Hepatocyte (in vitro differentiated cells): ENCODE results near the gene CAPN13. TPM values are rescaled to one million over a fixed set of nuclear protein-coding genes. Genes with fewer than 3 reads are reported as not detected.

ENCODE experiments used
- DNase-seq: peaks from one replicate; pipeline ENCODE4 v3.0.0-alpha.2; 2016; ENCODE audit warnings: low spot score
- H2AFZ ChIP-seq: fragments of 200-600 bp; sonication (generic); 2 replicates; pipeline ENCODE4 v1.6.0; 2016; ENCODE audit warnings: antibody characterized with exemption, mild to moderate bottlenecking
- H3K27ac ChIP-seq: fragments of 200-600 bp; sonication (generic); 2 replicates; pipeline ENCODE4 v1.5.1; 2016; ENCODE audit warnings: mild to moderate bottlenecking
- H3K27me3 ChIP-seq: fragments of 200-600 bp; sonication (generic); 2 replicates; pipeline ENCODE4 v1.6.1; 2016
- H3K36me3 ChIP-seq: fragments of 200-600 bp; sonication (generic); replicated peaks from 2 replicates; pipeline ENCODE4 v1.5.1; 2016; ENCODE audit warnings: low read depth; ENCODE audit not compliant: insufficient read depth
- H3K4me1 ChIP-seq: fragments of 200-600 bp; sonication (generic); 2 replicates; pipeline ENCODE4 v1.5.1; 2016; ENCODE audit warnings: mild to moderate bottlenecking, moderate library complexity; ENCODE audit not compliant: insufficient read depth
- H3K4me2 ChIP-seq: fragments of 200-600 bp; sonication (generic); 2 replicates; pipeline ENCODE4 v1.6.0; 2016
- H3K4me3 ChIP-seq: fragments of 200-600 bp; sonication (generic); 2 replicates; pipeline ENCODE4 v1.5.1; 2016; ENCODE audit warnings: mild to moderate bottlenecking
- H3K79me2 ChIP-seq: fragments of 200-600 bp; sonication (generic); 2 replicates; pipeline ENCODE4 v1.6.0; 2017; ENCODE audit warnings: mild to moderate bottlenecking
- H3K9me2 ChIP-seq: fragments of 200-600 bp; sonication (generic); replicated peaks from 2 replicates; pipeline ENCODE4 v1.6.0; 2017; ENCODE audit warnings: mild to moderate bottlenecking; ENCODE audit not compliant: insufficient read depth
- H3K9me3 ChIP-seq: fragments of 200-600 bp; sonication (generic); 2 replicates; pipeline ENCODE4 v1.5.1; 2016; ENCODE audit warnings: low read depth, mild to moderate bottlenecking
- H4K20me1 ChIP-seq: fragments of 200-600 bp; sonication (generic); 2 replicates; pipeline ENCODE4 v1.6.0; 2016; ENCODE audit warnings: mild to moderate bottlenecking; ENCODE audit not compliant: insufficient read depth, poor library complexity, severe bottlenecking
- CTCF ChIP-seq: fragments of 200-600 bp; sonication (generic); IDR thresholded peaks from 2 replicates; pipeline ENCODE4 v1.5.1; 2016; ENCODE audit warnings: antibody characterized with exemption, mild to moderate bottlenecking; ENCODE audit not compliant: poor library complexity
- EZH2 ChIP-seq: fragments of 200-600 bp; sonication (generic); IDR thresholded peaks from 2 replicates; pipeline ENCODE4 v1.6.1; 2016; ENCODE audit warnings: antibody characterized with exemption, mild to moderate bottlenecking, borderline replicate concordance
- EZH2phosphoT487 ChIP-seq: fragments of 200-600 bp; sonication (generic); IDR thresholded peaks from one replicate; pipeline ENCODE4 v1.6.1; 2018; ENCODE audit warnings: antibody characterized with exemption, mild to moderate bottlenecking, low read depth, moderate library complexity; ENCODE audit not compliant: unreplicated experiment, severe bottlenecking
- WGBS: methylation state at CpG from one replicate; pipeline ENCODE4 v1.1.6; 2016; ENCODE audit warnings: low lambda C conversion rate; ENCODE audit errors: missing lambda C conversion rate; 5-methylcytosine and 5-hydroxymethylcytosine counted together
- polyA plus RNA-seq: library from polyadenylated mRNA; unstranded; fragments of >200 nt; fragmentation: Nextera tagmentation; extraction: Ambion mirVana; gene quantifications from 2 replicates; pipeline ENCODE4 v1.2.1, GENCODE V29; 2016
- total RNA-seq: library from RNA; depleted of rRNA; stranded (reverse); fragments of >200 nt; gene quantifications from 2 replicates; pipeline ENCODE4 v1.2.3, GENCODE V29; 2014

CAPN13 gene
- total and polyA plus RNA-seq, 2 experiments from 2014 or later, result 5.9 to 6.0 TPM

GRCh38 chr2:30828586-30828985, 21.3 kb upstream of the CAPN13 start:
- Histone ChIP-seq H3K27me3 (no peaks in the 10 kb centered on the region), H3K27ac (no peak overlapping the region), H3K4me2 (no peak overlapping the region), H3K9me2 (no peaks in the 10 kb centered on the region), H3K79me2 (no peaks in the 10 kb centered on the region), H3K4me3 (no peak overlapping the region), H2AFZ (no peak overlapping the region), H4K20me1 (no peaks in the 10 kb centered on the region), H3K9me3 (no peaks in the 10 kb centered on the region), H3K4me1 (no peaks in the 10 kb centered on the region), H3K36me3 (no peaks in the 10 kb centered on the region)
- WGBS, result 59% methylated on average over 1 of the region's 1 CpG
- TF ChIP-seq CTCF, result no peak
- TF ChIP-seq EZH2, result no peak
- no peak for TF ChIP-seq EZH2phosphoT487
- DNase-seq, result no peak

GRCh38 chr2:30826916-30827315, 19.7 kb upstream of the CAPN13 start:
- H3K4me2 ChIP-seq, result no peak overlapping the region
- H3K4me3 ChIP-seq, result no peak overlapping the region
- WGBS, result 92% methylated on average over 3 of the region's 3 CpGs
- no peaks in the 10 kb centered on the region for H3K9me3 ChIP-seq
- H4K20me1 ChIP-seq, result no peaks in the 10 kb centered on the region
- H3K9me2 ChIP-seq, result no peaks in the 10 kb centered on the region
- no peak for DNase-seq
- H2AFZ ChIP-seq, result no peak overlapping the region
- H3K4me1 ChIP-seq, result no peaks in the 10 kb centered on the region
- H3K27ac ChIP-seq, result no peak overlapping the region
- TF ChIP-seq CTCF (no peak), EZH2phosphoT487 (no peak), EZH2 (no peak)
- H3K36me3 ChIP-seq, result no peaks in the 10 kb centered on the region
- H3K79me2 ChIP-seq, result no peaks in the 10 kb centered on the region
- H3K27me3 ChIP-seq, result no peaks in the 10 kb centered on the region

- no peak overlapping the region for H3K4me2 ChIP-seq
- no peak for TF ChIP-seq CTCF
- no peaks in the 10 kb centered on the region for H3K79me2 ChIP-seq
- H3K9me3 ChIP-seq, result no peaks in the 10 kb centered on the region
- 67% methylated on average over 2 of the region's 2 CpGs for WGBS
- H3K4me1 ChIP-seq, result no peaks in the 10 kb centered on the region
- H3K27ac ChIP-seq, result no peak overlapping the region
- no peak overlapping the region for H3K4me3 ChIP-seq
- no peaks in the 10 kb centered on the region for H4K20me1 ChIP-seq
- no peaks in the 10 kb centered on the region for H3K36me3 ChIP-seq
- H2AFZ ChIP-seq, result no peak overlapping the region
- H3K9me2 ChIP-seq, result no peaks in the 10 kb centered on the region
- H3K27me3 ChIP-seq, result no peaks in the 10 kb centered on the region
- DNase-seq, result no peak
These were observed 19.2 kb upstream of the CAPN13 start for GRCh38 chr2:30826481-30826880.

GRCh38 chr2:30823452-30823851, 16.2 kb upstream of the CAPN13 start:
- H3K4me3 ChIP-seq, result no peak overlapping the region
- no peaks in the 10 kb centered on the region for H3K9me3 ChIP-seq
- H2AFZ ChIP-seq, result no peak overlapping the region
- H4K20me1 ChIP-seq, result no peaks in the 10 kb centered on the region
- H3K4me1 ChIP-seq, result no peaks in the 10 kb centered on the region
- no peak for DNase-seq
- H3K27ac ChIP-seq, result no peak overlapping the region
- no peaks in the 10 kb centered on the region for H3K9me2 ChIP-seq
- no peak overlapping the region for H3K4me2 ChIP-seq
- TF ChIP-seq EZH2 (no peak), EZH2phosphoT487 (no peak), CTCF (no peak)
- 83% methylated on average over 9 of the region's 9 CpGs for WGBS
- no peaks in the 10 kb centered on the region for H3K79me2 ChIP-seq
- H3K36me3 ChIP-seq, result no peaks in the 10 kb centered on the region
- H3K27me3 ChIP-seq, result no peaks in the 10 kb centered on the region
